K562 (cell line): ENCODE results near the gene BOD1L1. TPM values are rescaled to one million over a fixed set of nuclear protein-coding genes. Genes with fewer than 3 reads are reported as not detected.

Experiments used
- ATF7 ChIP-seq: fragments of 450-650 bp; IDR thresholded peaks from 2 replicates; pipeline ENCODE4 v1.7.1; 2014; ENCODE audit warnings: mild to moderate bottlenecking, moderate library complexity
- C11orf30 ChIP-seq: fragments of 450-650 bp; IDR thresholded peaks from 2 replicates; pipeline ENCODE4 v1.6.1; 2016; ENCODE audit warnings: low read depth, mild to moderate bottlenecking
- CBX3 ChIP-seq, 2 experiments: IDR thresholded peaks; 1 replicate in 1 of 2; 2 replicates in 1 of 2; pipeline ENCODE4 v1.6.1; 2012; ENCODE audit warnings: inconsistent platforms in 2 of 2, low read length in 2 of 2, borderline replicate concordance in 1 of 2, control low read depth in 1 of 2
- CBX5 ChIP-seq: IDR thresholded peaks from 2 replicates; pipeline ENCODE4 v1.6.1; 2014; ENCODE audit warnings: low read depth, borderline replicate concordance
- CREB1 ChIP-seq, 2 experiments: sonication (generic) in 1 of 2; formaldehyde crosslinking in 1 of 2; IDR thresholded peaks; 2 replicates each; pipeline versions ENCODE4 v1.6.1 to v1.8.0; 2012 to 2022; ENCODE audit warnings: inconsistent platforms in 1 of 2, mild to moderate bottlenecking in 1 of 2, missing genetic modification reagents in 1 of 2, moderate library complexity in 1 of 2
- CREM ChIP-seq: IDR thresholded peaks from 2 replicates; pipeline ENCODE4 v1.6.1; 2014; ENCODE audit warnings: antibody characterized with exemption, low read depth
- DMBX1 ChIP-seq: fragments of 250-450 bp; sonication (Bioruptor Pico); IDR thresholded peaks from 2 replicates; pipeline ENCODE4 v1.8.0; 2022; ENCODE audit warnings: inconsistent platforms, mild to moderate bottlenecking, moderate library complexity, borderline replicate concordance
- GABPB1 ChIP-seq: sonication (generic); formaldehyde crosslinking; IDR thresholded peaks from 2 replicates; pipeline ENCODE4 v1.8.0; 2022; ENCODE audit warnings: mild to moderate bottlenecking, missing genetic modification reagents
- GATAD2B ChIP-seq: fragments of 450-650 bp; IDR thresholded peaks from 2 replicates; pipeline ENCODE4 v1.6.1; 2017; ENCODE audit warnings: mild to moderate bottlenecking, borderline replicate concordance
- HDAC8 ChIP-seq: fragments of 450-650 bp; IDR thresholded peaks from 2 replicates; pipeline ENCODE4 v1.6.1; 2016; ENCODE audit warnings: mild to moderate bottlenecking, missing genetic modification characterization, moderate library complexity, missing compliant biosample characterization
- HES1 ChIP-seq: fragments of 450-650 bp; IDR thresholded peaks from 2 replicates; pipeline ENCODE4 v1.6.1; 2016; ENCODE audit warnings: low read depth, mild to moderate bottlenecking, moderate library complexity
- HOXB6 ChIP-seq: fragments of 250-450 bp; sonication (Bioruptor Pico); IDR thresholded peaks from 2 replicates; pipeline ENCODE4 v1.5.1; 2022; ENCODE audit warnings: mild to moderate bottlenecking, borderline replicate concordance
- MAFF ChIP-seq: IDR thresholded peaks from 2 replicates; pipeline ENCODE4 v1.6.1; 2012; ENCODE audit warnings: low read length, improper control_type of control experiment
- MTF1 ChIP-seq: fragments of 250-450 bp; sonication (Bioruptor Pico); IDR thresholded peaks from 2 replicates; pipeline ENCODE4 v1.9.0; 2021; ENCODE audit warnings: moderate library complexity, mild to moderate bottlenecking, inconsistent platforms, borderline replicate concordance
- MYNN ChIP-seq, 2 experiments: sonication (generic); formaldehyde crosslinking in 1 of 2; IDR thresholded peaks; 2 replicates each; pipeline versions ENCODE4 v1.5.0 to v1.6.1; 2016 to 2020; ENCODE audit warnings: antibody characterized with exemption in 1 of 2, missing genetic modification reagents in 1 of 2
- NCOA6 ChIP-seq: fragments of 450-650 bp; IDR thresholded peaks from 2 replicates; pipeline ENCODE4 v1.6.1; 2017; ENCODE audit warnings: mild to moderate bottlenecking
- NCOR1 ChIP-seq: fragments of 450-650 bp; IDR thresholded peaks from 2 replicates; pipeline ENCODE4 v1.6.1; 2016; ENCODE audit warnings: mild to moderate bottlenecking, moderate library complexity
- NFE2 ChIP-seq: IDR thresholded peaks from 2 replicates; pipeline ENCODE4 v1.6.1; 2014; ENCODE audit warnings: antibody characterized with exemption, low read depth
- NFXL1 ChIP-seq: fragments of 450-650 bp; formaldehyde crosslinking; IDR thresholded peaks from 2 replicates; pipeline ENCODE4 v1.4.0; 2021; ENCODE audit warnings: mild to moderate bottlenecking
- PPARD ChIP-seq: fragments of 250-450 bp; sonication (Bioruptor Pico); IDR thresholded peaks from 2 replicates; pipeline ENCODE4 v1.8.0; 2022; ENCODE audit warnings: inconsistent platforms, mild to moderate bottlenecking, moderate library complexity
- SIRT6 ChIP-seq: IDR thresholded peaks from one replicate; pipeline ENCODE4 v1.6.1; 2012; ENCODE audit warnings: low read depth, mild to moderate bottlenecking, control low read depth, inconsistent platforms, low read length, moderate library complexity
- SMAD4 ChIP-seq: fragments of 250-450 bp; sonication (Bioruptor Pico); conservative IDR thresholded peaks from 2 replicates; pipeline ENCODE4 v1.8.0; 2021; ENCODE audit warnings: inconsistent platforms, mild to moderate bottlenecking, moderate library complexity
- SRF ChIP-seq, 2 experiments: fragments of 250-450, 450-650 bp in 1 of 2; sonication (Bioruptor Pico) in 1 of 2; sonication (generic) in 1 of 2; formaldehyde crosslinking; IDR thresholded peaks; 2 replicates each; pipeline versions ENCODE4 v1.5.0 to v1.5.1; 2020 to 2022; ENCODE audit warnings: mild to moderate bottlenecking in 1 of 2, missing genetic modification reagents in 1 of 2
- TFAM ChIP-seq: fragments of 250-450 bp; sonication (Bioruptor Pico); conservative IDR thresholded peaks from 2 replicates; pipeline ENCODE4 v1.5.0; 2021; ENCODE audit warnings: mild to moderate bottlenecking, moderate library complexity
- TSC22D4 ChIP-seq: fragments of 450-650 bp; IDR thresholded peaks from 2 replicates; pipeline ENCODE4 v1.6.1; 2016; ENCODE audit warnings: missing genetic modification characterization, missing biosample characterization, control low read depth
- ZC3H4 ChIP-seq: sonication (generic); formaldehyde crosslinking; IDR thresholded peaks from 2 replicates; pipeline ENCODE4 v1.9.0; 2021; ENCODE audit warnings: missing genetic modification reagents, borderline replicate concordance
- ZNF134 ChIP-seq: fragments of 250-450 bp; sonication (Bioruptor Pico); conservative IDR thresholded peaks from 2 replicates; pipeline ENCODE4 v1.4.0; 2020
- ZNF174 ChIP-seq: fragments of 250-450 bp; sonication (Bioruptor Pico); IDR thresholded peaks from 2 replicates; pipeline ENCODE4 v1.4.0; 2020; ENCODE audit warnings: mild to moderate bottlenecking
- ZNF239 ChIP-seq: fragments of 250-450 bp; sonication (Bioruptor Pico); IDR thresholded peaks from 2 replicates; pipeline ENCODE4 v1.4.0; 2020; ENCODE audit warnings: mild to moderate bottlenecking
- ZNF263 ChIP-seq: sonication (generic); formaldehyde crosslinking; IDR thresholded peaks from 2 replicates; pipeline ENCODE4 v1.8.0; 2022; ENCODE audit warnings: mild to moderate bottlenecking, missing genetic modification reagents, borderline replicate concordance
- ZNF551 ChIP-seq: fragments of 250-450 bp; sonication (Bioruptor Pico); IDR thresholded peaks from 2 replicates; pipeline ENCODE4 v1.5.0; 2021; ENCODE audit warnings: mild to moderate bottlenecking, moderate library complexity
- ZNF707 ChIP-seq: fragments of 250-450 bp; sonication (Bioruptor Pico); conservative IDR thresholded peaks from 2 replicates; pipeline ENCODE4 v1.8.0; 2022; ENCODE audit warnings: inconsistent platforms, mild to moderate bottlenecking, moderate library complexity
- ZZZ3 ChIP-seq: fragments of 450-650 bp; IDR thresholded peaks from 2 replicates; pipeline ENCODE4 v1.6.1; 2016; ENCODE audit warnings: antibody characterized with exemption, mild to moderate bottlenecking, moderate library complexity
- polyA plus RNA-seq, 8 experiments: library from polyadenylated mRNA; depleted of rRNA in 4 of 8; stranded (reverse) in 5 of 8; unstranded in 3 of 8; fragments of >200 nt; fragmentation: Nextera tagmentation in 2 of 8; fragmentation: Illumina TruSeq in 1 of 8; extraction: Ambion mirVana in 2 of 8; extraction: Trizol in 1 of 8; gene quantifications; 2 replicates each; pipeline versions ENCODE4 v1.2.1 to v1.2.3, GENCODE V29; 2011 to 2014; ENCODE audit warnings: inconsistent platforms in 1 of 8, missing spikeins in 1 of 8
- total RNA-seq, 7 experiments: library from RNA; depleted of rRNA in 6 of 7; stranded (reverse); fragments of >200 nt in 6 of 7; fragmentation: Illumina TruSeq in 2 of 7; extraction: Trizol in 2 of 7; gene quantifications; 2 replicates each; pipeline versions ENCODE4 v1.2.1 to v1.2.3, GENCODE V29; 2011 to 2021; ENCODE audit warnings: low replicate concordance in 1 of 7

BOD1L1 gene
- total and polyA plus RNA-seq, 9 of the 15 experiments (the other 6 are each of a cell fraction or from before 2014, with no cell fraction given), result 4.8 to 23.2 (median 17.7) TPM

GRCh38 chr4:13525606-13526281 is 101.8 kb downstream of the BOD1L1 start (continued):
- TF ChIP-seq C11orf30 (no peak), MTF1 (CRISPR knock-in tag) (no peak), ZNF551 (CRISPR knock-in tag) (no peak), NCOA6 (no peak), GATAD2B (no peak), ZNF174 (CRISPR knock-in tag) (no peak), ATF7 (0 out of 2 replicates have a peak, but pooled peaks have one; percentile 13), ZC3H4 (CRISPR knock-in tag) (no peak), CBX5 (no peak), CREB1 (IDR thresholded peaks at IDR 0.05) (no peak), CREB1 (CRISPR knock-in tag; IDR thresholded peaks at IDR 0.05) (no peak), ZNF239 (CRISPR knock-in tag) (no peak), CBX3 (IDR thresholded peaks at IDR 0.05; ENCODE audit: borderline replicate concordance in 1 of 2, low read length in 2 of 2) (no peak), SRF (CRISPR knock-in tag; IDR thresholded peaks at IDR 0.05) (no peak), HDAC8 (tag) (no peak), ZZZ3 (no peak), HES1 (no peak), ZNF134 (CRISPR knock-in tag) (no peak), TFAM (CRISPR knock-in tag) (no peak), SMAD4 (0 out of 2 replicates have a peak, but pooled peaks have one; percentile 10), TSC22D4 (tag) (no peak), SIRT6 (no peak), MAFF (no peak), NFXL1 (CRISPR knock-in tag) (no peak), GABPB1 (CRISPR knock-in tag) (no peak), PPARD (CRISPR knock-in tag) (no peak), ZNF707 (CRISPR knock-in tag) (no peak), CREM (no peak), MYNN (IDR thresholded peaks at IDR 0.05) (no peak), MYNN (CRISPR knock-in tag; IDR thresholded peaks at IDR 0.05) (no peak), DMBX1 (CRISPR knock-in tag) (no peak), ZNF263 (CRISPR knock-in tag) (no peak), NCOR1 (0 out of 2 replicates have a peak, but pooled peaks have one; percentile 17), NFE2 (no peak), HOXB6 (CRISPR knock-in tag) (no peak)
